Uterus (tissue), 4 donors: ENCODE data around the gene CDON. TPM values are rescaled to one million over a fixed set of nuclear protein-coding genes. Genes with fewer than 3 reads are reported as not detected.

Experiments used
- DNase-seq, 2 donors: peaks; one replicate each; pipeline ENCODE4 v3.0.0-alpha.2; 2019 to 2020
- H3K27ac ChIP-seq, 2 donors: fragments of 200-600 bp; sonication (generic); 1 replicate in 1 of 2; 2 replicates in 1 of 2; pipeline ENCODE4 v1.5.1; 2016 to 2018
- H3K27me3 ChIP-seq, 2 donors: fragments of 200-600 bp; sonication (generic); one replicate each; pipeline ENCODE4 v1.5.1; 2018 to 2019; ENCODE audit warnings: control low read depth in 1 of 2
- H3K36me3 ChIP-seq, 2 donors: fragments of 200-600 bp; sonication (generic); one replicate each; pipeline ENCODE4 v1.5.1; 2019; ENCODE audit warnings: control low read depth in 1 of 2
- H3K4me1 ChIP-seq, 2 donors: fragments of 200-600 bp; sonication (generic); one replicate each; pipeline ENCODE4 v1.5.1; 2018 to 2019; ENCODE audit warnings: control low read depth in 1 of 2
- H3K4me3 ChIP-seq, 2 donors: fragments of 200-600 bp; sonication (generic); 1 replicate in 1 of 2; 2 replicates in 1 of 2; pipeline ENCODE4 v1.5.1; 2018 to 2019; ENCODE audit warnings: mild to moderate bottlenecking in 1 of 2
- H3K9me3 ChIP-seq, 2 donors: fragments of 200-600 bp; sonication (generic); one replicate each; pipeline ENCODE4 v1.5.1; 2019; ENCODE audit warnings: control low read depth in 1 of 2
- POLR2A ChIP-seq, 2 donors: fragments of 450-650 bp; IDR thresholded peaks; one replicate each; pipeline ENCODE4 v1.6.1; 2016; ENCODE audit warnings: antibody characterized with exemption in 2 of 2, mild to moderate bottlenecking in 1 of 2, moderate library complexity in 1 of 2
- intact Hi-C: fragments of 100-400 bp; cut with DNase I; formaldehyde crosslinking; loops from one replicate; pipeline ENCODE4 v1.15.1; 2023; ENCODE audit warnings: low total_unique reads
- total RNA-seq, 4 donors: library from RNA; depleted of rRNA in 3 of 4; stranded (reverse); fragments of >200 nt in 3 of 4; gene quantifications; one replicate each; pipeline versions ENCODE4 v1.1.0 to v1.2.4, GENCODE V29; 2014 to 2023
- TF ChIP-seq, protein P1 (sequence below), 4 experiments: fragments of 200-600 bp in 2 of 4; fragments of 450-650 bp in 2 of 4; sonication (generic) in 2 of 4; IDR thresholded peaks; one replicate each; pipeline ENCODE4 v1.5.1; 2016 to 2019; ENCODE audit warnings: antibody characterized with exemption in 4 of 4, mild to moderate bottlenecking in 2 of 4, moderate library complexity in 1 of 4
- donor health status: DM: yes; HTN: yes; CAD: no.

The CDON gene
- total RNA-seq, 4 donors from 2014 or later: 38.5 to 261 (median 213) TPM

DNA sequence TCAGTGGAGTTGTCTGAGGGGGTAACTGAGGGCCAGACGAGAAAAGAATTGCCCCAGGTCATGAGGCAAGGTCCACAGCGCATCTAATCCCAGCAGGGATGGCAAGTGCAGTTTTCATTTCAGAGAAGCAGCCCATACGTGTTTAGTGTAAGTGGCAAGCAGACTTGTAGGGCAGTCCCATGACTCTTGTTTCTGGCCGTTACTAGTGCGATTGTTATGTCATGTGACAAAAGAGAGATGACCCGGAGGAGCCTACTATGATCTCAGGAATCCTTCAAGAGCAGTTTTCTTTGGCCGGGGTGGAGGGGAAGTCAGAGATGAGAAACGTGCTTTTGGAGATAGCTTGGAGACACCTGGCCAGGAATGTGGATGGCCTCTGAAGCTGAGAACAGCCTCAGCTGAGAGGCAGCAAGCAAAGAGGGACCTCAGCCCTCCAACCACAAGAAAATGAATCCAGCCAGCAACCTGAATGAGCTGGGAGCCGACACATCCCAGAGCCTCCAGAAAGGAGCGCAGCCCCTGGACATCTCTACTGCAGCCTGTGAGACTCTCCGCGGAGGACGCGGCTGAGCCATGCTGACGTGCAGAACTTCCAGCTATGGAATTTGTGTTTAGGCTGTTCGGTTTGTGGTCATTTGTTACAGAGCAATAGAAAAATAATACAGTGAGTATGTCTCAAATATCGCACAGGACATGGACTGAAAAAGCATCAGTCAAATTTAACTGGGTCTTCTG, 44.1 kb upstream of the CDON start:
- Histone ChIP-seq H3K4me1 (no peaks in the 10 kb centered on the region), H3K9me3 (no peaks in the 10 kb centered on the region), H3K27me3 (no peaks in the 10 kb centered on the region), H3K4me3 (no peak overlapping the region), H3K27ac (no peak overlapping the region), H3K36me3 (no peaks in the 10 kb centered on the region)
- no peak for TF ChIP-seq POLR2A (IDR thresholded peaks at IDR 0.05)
- TF ChIP-seq, protein P1, sequence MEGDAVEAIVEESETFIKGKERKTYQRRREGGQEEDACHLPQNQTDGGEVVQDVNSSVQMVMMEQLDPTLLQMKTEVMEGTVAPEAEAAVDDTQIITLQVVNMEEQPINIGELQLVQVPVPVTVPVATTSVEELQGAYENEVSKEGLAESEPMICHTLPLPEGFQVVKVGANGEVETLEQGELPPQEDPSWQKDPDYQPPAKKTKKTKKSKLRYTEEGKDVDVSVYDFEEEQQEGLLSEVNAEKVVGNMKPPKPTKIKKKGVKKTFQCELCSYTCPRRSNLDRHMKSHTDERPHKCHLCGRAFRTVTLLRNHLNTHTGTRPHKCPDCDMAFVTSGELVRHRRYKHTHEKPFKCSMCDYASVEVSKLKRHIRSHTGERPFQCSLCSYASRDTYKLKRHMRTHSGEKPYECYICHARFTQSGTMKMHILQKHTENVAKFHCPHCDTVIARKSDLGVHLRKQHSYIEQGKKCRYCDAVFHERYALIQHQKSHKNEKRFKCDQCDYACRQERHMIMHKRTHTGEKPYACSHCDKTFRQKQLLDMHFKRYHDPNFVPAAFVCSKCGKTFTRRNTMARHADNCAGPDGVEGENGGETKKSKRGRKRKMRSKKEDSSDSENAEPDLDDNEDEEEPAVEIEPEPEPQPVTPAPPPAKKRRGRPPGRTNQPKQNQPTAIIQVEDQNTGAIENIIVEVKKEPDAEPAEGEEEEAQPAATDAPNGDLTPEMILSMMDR (IDR thresholded peaks at IDR 0.05): no peak
- intact Hi-C loops: no loop called here
- DNase-seq: no peak

DNA sequence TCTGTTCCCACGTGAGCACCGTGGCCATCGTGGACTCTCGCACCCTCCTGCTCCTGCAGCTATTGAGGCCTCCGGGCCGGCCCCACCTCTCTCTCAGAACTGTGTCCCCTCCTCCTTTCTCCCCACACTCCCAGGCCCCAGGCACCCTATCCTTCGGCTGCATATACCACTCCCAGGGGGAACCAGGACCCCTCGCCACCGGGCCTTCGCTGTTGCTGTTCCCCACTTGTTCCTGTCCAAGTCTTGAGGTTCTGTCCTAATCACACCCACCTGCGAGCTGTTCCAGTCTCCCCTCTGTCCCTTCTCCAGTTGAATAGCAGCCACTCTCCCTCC, 43.0 kb upstream of the CDON start:
- TF ChIP-seq, protein P1 (IDR thresholded peaks at IDR 0.05): no peak
- no peak for TF ChIP-seq POLR2A (IDR thresholded peaks at IDR 0.05)
- intact Hi-C loops: no loop called here
- H3K36me3 ChIP-seq: no peaks in the 10 kb centered on the region
- H3K9me3 ChIP-seq: no peaks in the 10 kb centered on the region
- H3K4me1 ChIP-seq: no peaks in the 10 kb centered on the region
- H3K4me3 ChIP-seq: no peak overlapping the region
- DNase-seq: no peak
- no peak overlapping the region for H3K27ac ChIP-seq
- H3K27me3 ChIP-seq: no peaks in the 10 kb centered on the region

DNA sequence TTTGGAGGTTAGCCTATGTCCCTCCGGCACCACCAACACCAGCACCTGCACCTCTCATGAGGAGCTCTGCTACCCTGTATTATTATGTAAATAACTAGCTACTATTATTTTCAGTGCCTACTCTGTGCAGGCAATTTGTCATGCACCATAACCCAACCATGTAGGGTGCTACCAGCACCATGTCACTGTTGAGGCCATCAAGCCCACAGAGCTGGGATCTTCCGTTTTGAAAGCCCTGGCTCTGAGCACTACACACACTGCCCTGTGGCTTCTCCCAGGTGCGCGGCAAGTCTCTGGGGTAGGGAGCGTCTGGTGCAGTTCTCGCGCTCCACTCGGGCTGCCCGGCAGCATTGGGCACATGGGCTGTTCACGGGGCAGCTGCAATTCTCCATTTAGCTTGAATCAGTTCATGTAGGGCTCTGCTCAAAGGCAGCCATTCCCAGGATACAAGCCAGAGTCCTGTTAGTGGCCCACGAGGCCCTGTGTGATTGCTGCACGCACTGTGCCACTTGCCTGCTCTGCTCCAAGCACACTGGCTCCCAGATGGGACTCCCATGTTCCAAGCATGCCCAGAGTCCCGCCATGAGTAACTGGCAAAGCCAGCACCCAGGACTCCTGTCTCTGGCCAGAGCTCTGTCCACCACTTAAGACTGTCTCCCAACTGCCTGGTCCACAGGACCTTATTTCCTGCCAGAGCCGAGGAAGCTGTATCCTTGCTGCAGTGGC, 42.5 kb upstream of the CDON start:
- H3K27ac ChIP-seq: no peak overlapping the region
- no peak for DNase-seq
- no peaks in the 10 kb centered on the region for H3K27me3 ChIP-seq
- intact Hi-C loops: no loop called here
- H3K4me1 ChIP-seq: no peaks in the 10 kb centered on the region
- TF ChIP-seq POLR2A (IDR thresholded peaks at IDR 0.05): no peak
- TF ChIP-seq, protein P1 (IDR thresholded peaks at IDR 0.05): no peak
- no peaks in the 10 kb centered on the region for H3K36me3 ChIP-seq
- no peak overlapping the region for H3K4me3 ChIP-seq
- H3K9me3 ChIP-seq: no peaks in the 10 kb centered on the region

DNA sequence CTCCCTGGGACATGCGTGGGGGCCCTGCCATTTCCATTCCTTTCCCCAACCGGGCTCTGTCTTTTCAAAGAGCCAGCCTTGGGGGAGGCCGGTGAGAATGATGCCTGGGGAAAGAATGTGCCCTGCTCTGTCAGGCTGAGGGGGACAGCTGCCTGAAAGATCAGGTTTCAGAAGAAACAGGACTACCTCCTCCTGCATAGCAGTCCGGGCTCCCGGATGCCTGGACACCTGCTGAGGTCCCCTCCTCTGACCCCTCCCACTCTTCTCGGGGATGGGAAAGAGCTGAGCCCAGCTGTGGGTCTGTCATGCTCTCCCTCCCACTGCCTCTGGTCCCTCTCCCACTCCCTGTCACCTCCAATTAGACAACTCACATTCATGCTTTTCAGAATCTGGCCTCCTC, 41.8 kb upstream of the CDON start:
- TF ChIP-seq, protein P1 (IDR thresholded peaks at IDR 0.05): no peak
- TF ChIP-seq POLR2A (IDR thresholded peaks at IDR 0.05): no peak
- no peaks in the 10 kb centered on the region for H3K36me3 ChIP-seq
- no peak overlapping the region for H3K27ac ChIP-seq
- H3K4me3 ChIP-seq: no peak overlapping the region
- no peaks in the 10 kb centered on the region for H3K9me3 ChIP-seq
- no peak for DNase-seq
- H3K4me1 ChIP-seq: no peaks in the 10 kb centered on the region
- H3K27me3 ChIP-seq: no peaks in the 10 kb centered on the region
- intact Hi-C loops: no loop called here

DNA sequence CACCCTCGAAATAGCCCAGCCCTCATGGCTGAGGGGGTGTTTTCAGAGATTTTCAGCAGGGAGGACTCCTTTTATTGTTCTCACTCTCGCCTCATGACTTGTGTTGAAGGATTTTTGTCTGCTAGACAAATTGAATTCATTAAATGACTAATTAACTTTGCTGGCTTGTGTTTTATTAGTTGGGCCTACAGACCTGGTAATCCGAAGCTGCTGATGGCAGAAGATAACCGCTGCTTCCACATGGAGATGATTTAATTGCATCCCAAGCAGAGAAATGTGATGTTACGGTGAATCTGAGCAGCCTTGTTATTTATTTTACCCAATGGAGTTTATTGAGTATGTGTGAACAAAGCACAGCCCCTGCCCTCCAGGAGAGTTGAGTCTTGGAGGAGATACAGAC, 40.5 kb upstream of the CDON start:
- no peak overlapping the region for H3K4me3 ChIP-seq
- TF ChIP-seq, protein P1 (IDR thresholded peaks at IDR 0.05): no peak
- no peak for TF ChIP-seq POLR2A (IDR thresholded peaks at IDR 0.05)
- H3K36me3 ChIP-seq: no peaks in the 10 kb centered on the region
- H3K4me1 ChIP-seq: no peaks in the 10 kb centered on the region
- no peaks in the 10 kb centered on the region for H3K27me3 ChIP-seq
- intact Hi-C loops: no loop called here
- H3K9me3 ChIP-seq: no peaks in the 10 kb centered on the region
- DNase-seq: no peak
- peak overlapping the region; percentile 58 to 74 for H3K27ac ChIP-seq
